GM18858 (cell line): Measurements from ENCODE around the gene SLC9A1.
"Not testable (repeated sequence)": the region's sequence is repeated elsewhere in the genome, so short reads cannot be mapped to it uniquely, and the experiment has no call there.

Experiments used
- ATAC-seq: cut with Tn5 transposase; IDR thresholded peaks from one replicate; pipeline ENCODE4 v1.9.1; 2021; ENCODE audit not compliant: unreplicated experiment

SLC9A1 gene

DNA sequence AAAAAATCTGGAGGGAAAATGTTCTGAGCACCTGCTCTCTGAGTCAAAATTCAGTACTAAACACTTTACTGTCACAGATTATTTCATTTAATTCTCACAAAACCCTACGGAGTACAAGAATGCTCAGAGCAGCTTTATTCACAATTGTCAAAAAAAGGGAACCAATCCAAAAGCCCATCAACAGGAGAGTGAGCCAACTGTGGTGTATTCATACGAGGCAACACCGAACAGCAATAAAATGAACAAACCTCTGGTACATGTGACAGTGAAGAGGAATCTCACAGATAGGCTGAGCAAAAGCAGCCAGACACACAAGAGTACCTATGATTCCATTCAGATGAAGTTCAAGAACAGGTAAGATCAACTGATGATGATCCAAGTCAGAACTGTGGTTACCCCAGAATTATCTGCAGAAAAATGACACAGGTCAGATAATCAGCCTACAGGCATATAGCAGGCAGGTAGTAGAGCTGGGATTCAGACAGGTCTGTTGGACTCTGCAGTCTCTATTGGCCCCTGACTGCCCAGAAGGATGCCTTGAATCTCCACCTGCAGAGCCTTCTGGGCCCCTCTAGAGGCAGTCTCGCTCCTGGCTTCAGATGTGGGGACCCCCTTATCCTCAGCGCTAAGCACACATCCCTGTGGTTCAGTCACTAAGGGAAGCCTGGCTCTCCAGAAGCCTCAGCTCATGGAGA is 19.2 kb downstream of the SLC9A1 start:
- no peak for ATAC-seq

DNA sequence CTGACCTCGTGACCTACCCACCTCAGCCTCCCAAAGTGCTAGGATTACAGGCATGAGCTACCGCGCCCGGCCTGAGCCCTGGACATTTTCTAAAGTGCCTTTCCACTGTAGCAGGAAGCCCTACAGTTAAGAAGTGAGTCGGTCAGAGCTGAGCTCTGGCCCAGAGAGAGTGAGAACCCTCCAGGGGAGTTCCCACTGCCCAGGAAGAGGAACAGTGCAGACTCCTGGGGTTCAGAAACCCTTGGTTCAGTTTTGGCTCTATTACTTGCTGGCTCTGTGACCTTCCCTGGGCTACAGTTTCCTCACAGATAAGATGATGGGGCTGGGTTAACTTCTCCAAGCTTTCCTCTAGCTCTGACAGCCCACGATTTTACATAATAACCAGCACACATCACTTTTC is 20.9 kb downstream of the SLC9A1 start:
- ATAC-seq: no peak

- no peak for ATAC-seq
These were observed 21.8 kb downstream of the SLC9A1 start for GRCh38 chr1:27133158-27133557.

- no peak for ATAC-seq
These were observed 22.3 kb downstream of the SLC9A1 start for GRCh38 chr1:27132624-27133023.

DNA sequence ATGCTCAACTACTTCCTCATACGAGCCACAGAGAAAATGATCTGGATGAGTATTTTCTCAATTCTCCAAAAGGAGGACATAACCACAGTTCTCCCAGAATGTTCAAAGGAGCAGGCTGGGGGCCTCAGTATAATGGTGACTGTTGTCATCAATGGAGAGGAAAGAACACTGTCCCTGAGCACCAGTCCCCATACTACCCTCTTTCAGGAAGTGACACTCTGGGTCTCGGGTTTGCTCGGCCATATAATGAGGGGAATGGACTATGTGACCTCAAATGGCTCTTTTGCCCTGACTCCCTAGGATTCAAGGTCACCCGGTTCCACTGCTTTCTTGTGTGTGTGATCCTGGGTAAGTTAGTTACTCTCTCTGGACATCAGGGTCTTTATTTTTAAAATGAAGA is 22.8 kb downstream of the SLC9A1 start:
- ATAC-seq: no peak

DNA sequence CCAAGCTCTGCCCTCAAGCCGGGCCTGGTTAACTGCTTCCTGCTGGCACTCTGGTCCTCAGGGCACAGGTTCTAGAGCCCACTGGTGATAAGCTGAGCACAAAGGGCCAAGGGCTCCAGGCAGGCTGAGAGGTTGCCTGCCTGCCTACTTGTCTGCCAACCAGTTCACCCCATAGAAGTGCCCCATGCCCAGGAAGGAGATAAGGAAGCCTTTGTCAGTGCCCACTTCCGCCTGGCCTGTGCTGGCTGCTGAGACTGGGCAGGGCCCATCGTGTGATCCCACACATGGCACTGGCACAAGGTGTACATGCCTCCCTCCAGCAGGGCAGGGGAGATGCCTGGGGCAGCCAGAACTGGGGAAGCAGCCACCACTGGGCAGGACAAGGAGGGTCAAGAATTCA is 24.1 kb downstream of the SLC9A1 start:
- no peak for ATAC-seq

GRCh38 chr1:27129225-27129624 is 25.7 kb downstream of the SLC9A1 start:
- ATAC-seq: no peak

DNA sequence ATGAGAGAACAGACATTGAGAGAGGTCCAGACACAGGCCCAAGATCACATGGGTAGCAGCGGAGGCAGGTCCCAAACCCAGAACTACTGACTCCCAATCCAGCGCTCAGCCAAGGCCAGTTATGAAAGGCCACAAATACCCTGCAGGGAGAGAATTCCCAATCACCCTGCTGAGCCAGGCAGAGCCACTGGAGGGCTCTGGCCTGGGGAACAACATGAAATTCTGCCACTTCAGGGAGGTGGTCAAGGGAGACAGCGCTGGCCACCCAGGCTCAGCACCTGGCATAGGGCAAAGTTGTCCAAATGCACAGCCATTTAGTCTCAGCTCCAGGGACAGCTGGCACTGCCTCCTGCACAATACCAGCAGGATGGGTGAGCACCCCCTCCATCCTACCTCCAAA is 27.5 kb downstream of the SLC9A1 start:
- ATAC-seq: no peak

- no peak for ATAC-seq
These were observed 28.5 kb downstream of the SLC9A1 start for GRCh38 chr1:27126391-27126790.

DNA sequence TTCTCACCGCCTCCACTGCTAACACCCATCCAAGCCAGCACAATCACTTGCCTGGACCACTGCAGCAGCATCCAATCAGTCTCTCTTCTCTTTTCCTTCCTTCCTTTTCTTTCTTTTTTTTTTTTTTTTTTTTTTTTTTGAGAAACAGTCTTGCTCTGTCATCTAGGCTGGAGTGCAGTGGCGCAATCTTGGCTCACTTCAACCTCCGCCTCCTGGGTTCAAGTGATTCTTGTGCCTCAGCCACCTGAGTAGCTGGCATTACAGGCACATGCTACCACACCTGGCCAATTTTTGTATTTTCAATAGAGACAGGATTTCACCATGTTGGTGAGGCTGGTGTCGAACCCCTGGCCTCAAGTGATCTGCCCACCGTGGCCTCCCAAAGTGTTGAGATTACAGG is 29.8 kb downstream of the SLC9A1 start:
- ATAC-seq: not testable (repeated sequence)

GRCh38 chr1:27124405-27124804 is 30.5 kb downstream of the SLC9A1 start:
- ATAC-seq: no peak

GRCh38 chr1:27122652-27123051 is 32.3 kb downstream of the SLC9A1 start:
- no peak for ATAC-seq

- no peak for ATAC-seq
These were observed 34.1 kb downstream of the SLC9A1 start for GRCh38 chr1:27120854-27121253.

- ATAC-seq: no peak
These were observed 36.6 kb downstream of the SLC9A1 start for GRCh38 chr1:27118440-27118689.

DNA sequence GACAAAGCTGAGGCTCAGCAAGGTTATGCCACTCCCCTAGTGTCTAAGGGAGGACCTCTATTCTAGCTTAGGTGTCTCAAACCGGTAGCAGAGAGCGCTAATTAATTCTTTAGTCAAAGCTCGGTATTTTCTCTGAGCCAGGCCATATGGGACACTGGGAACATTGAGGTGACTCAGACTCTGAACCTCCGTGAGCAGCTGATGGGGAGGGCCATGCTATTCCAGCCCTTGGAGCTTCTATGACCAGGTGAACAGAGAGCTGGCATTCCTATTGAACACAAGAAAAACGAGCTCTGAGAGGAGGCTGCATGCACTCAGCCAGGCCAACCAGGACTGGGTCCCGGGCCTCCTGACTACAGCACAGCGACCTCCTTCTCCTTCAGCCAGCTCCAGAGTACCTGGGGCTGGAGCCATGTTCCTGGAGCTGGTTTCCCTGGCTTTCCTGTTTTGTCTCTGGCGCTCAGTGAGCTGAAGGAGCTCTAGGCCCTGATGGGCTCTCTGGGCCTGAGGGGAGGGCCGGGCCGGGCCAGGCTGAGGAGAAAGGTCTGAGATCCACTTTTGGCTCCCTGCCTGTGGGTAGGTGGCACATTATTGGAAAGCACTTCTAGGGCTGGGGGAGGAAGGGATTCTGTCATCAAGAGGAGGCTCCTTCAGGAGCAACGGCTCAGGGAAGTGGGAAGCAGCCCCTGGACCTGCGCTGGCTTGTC is 37.0 kb downstream of the SLC9A1 start:
- no peak for ATAC-seq

DNA sequence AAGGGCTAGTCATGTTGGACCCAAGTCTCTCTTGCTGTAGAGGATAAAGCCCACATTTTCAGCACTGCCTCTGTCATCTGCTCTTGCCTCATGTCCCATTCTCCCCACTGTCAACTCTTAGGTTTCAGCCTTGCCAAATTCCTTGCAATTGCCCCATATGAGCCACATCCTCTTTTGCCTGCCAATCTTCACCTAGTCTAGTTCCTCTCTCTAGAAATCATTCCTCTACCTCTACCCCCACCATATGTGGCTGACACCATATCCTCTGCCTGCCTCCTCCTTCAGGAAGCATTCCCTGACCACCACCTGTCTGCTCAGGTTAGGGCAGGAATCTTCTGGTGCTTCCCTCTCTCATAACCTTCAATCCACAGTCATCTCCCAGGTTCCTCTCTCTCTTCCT is 38.2 kb downstream of the SLC9A1 start:
- ATAC-seq: no peak

DNA sequence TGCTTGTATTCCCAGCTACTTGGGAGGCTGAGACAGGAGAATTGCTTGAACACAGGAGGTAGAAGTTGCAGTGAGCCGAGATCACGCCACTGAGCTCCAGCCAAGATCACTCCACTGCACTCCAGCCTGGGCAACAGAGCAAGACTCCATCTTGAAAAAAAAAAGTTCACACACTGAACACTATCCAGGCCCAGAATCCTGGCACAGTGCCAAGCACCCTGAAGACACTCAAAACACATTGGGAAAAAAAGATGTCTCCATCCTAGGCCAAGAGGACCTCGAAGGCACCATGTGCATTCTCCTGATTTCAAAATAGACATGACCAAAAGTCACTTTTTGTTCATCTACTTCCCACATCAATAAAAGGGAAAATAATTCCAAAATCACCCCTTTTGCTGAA is 38.7 kb downstream of the SLC9A1 start:
- no peak for ATAC-seq

- ATAC-seq: no peak
These were observed 40.4 kb downstream of the SLC9A1 start for GRCh38 chr1:27114546-27114945.

- ATAC-seq: no peak
These were observed 41.1 kb downstream of the SLC9A1 start for GRCh38 chr1:27113861-27114260.

DNA sequence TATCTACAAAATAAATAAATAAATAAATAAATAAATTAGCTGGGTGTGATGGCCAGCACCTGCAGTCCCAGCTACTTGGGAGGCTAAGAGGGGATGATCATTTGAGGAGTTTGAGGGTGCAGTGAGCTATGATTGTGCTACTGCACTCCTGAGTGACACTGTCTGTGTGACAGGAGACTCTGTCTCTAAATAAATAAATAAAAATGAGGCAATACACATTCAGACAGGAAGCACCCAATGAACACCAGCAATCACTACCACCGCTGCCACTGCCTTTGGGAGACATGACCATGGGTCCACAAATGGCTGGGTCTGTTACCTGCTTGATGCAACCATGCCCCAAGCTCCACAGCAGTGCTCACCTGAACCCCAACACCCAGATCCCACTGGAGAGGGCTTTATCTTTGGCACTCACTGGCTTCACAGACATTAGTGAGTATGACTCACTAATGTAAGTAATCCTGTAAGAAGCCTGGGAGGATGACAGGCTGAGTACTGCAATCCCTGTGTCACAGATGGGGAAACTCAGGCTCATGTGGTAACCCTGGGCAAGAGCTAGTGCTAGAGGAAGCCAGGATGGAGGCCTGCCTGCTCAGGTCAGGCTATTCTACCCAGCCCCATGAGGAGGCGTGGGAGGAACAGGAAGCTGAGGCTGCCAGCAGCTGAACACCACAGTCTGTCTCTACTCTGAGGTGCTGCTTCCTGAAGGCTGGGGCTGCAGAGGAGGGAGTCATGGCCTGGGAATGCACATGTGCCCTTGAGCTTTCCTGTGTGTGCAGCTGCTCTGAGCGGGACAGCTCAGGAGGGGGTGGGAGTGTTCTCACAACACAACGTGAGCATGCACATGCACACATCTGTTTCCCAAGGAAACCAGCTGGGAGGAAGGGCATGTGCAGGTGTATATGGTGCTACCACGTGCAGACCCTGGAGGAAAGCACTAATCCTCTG is 43.0 kb downstream of the SLC9A1 start:
- peak; percentile 62 for ATAC-seq

DNA sequence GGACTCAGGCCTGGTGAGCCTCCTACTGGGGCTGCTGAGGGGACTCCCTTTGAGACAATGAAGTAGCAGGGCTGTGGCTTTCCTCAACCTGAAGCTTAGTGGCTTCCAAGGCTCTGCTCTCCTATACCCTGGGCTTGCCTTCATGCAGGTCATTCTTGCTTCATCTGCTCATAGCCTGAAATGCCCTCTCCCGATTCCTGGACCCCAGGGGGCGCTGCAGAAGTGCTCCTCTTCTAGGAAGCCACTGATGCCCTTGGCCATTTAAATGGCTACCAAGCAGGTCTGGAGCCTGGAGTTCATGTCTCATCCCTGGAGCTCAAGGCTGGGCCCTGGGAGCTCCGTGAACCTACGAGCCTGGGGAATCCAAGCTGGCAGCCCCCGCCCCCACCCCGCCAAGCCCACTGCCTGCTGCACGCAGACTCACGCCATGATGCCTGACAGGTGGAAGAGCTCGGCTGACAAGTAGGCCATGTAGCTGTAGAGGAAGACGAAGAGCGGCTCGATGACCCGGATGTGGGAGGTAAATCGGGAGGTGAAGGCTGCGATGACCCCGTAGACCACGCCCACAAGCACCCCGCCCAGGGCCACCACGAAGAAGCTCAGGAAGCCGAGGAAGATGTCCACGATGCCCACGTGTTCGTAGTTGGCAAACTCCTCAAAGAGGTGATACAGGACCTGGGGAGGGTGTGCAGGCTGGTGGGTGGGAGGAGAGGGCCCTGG is 45.7 kb downstream of the SLC9A1 start:
- no peak for ATAC-seq
